Measurements from ENCODE around the gene FRY.

- TF ChIP-seq ZNF565 (CRISPR knock-in tag; conservative IDR thresholded peaks at IDR 0.05; ENCODE audit: low read depth) (no peak), CSDC2 (CRISPR knock-in tag; IDR thresholded peaks at IDR 0.05) (no peak)
- TF ChIP-seq, protein P1, sequence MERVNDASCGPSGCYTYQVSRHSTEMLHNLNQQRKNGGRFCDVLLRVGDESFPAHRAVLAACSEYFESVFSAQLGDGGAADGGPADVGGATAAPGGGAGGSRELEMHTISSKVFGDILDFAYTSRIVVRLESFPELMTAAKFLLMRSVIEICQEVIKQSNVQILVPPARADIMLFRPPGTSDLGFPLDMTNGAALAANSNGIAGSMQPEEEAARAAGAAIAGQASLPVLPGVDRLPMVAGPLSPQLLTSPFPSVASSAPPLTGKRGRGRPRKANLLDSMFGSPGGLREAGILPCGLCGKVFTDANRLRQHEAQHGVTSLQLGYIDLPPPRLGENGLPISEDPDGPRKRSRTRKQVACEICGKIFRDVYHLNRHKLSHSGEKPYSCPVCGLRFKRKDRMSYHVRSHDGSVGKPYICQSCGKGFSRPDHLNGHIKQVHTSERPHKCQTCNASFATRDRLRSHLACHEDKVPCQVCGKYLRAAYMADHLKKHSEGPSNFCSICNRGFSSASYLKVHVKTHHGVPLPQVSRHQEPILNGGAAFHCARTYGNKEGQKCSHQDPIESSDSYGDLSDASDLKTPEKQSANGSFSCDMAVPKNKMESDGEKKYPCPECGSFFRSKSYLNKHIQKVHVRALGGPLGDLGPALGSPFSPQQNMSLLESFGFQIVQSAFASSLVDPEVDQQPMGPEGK (CRISPR knock-in tag; IDR thresholded peaks at IDR 0.05; ENCODE audit: borderline replicate concordance): no peak
Observed at GRCh38 chr13:32203221-32203620, 171.6 kb downstream of the FRY start.

All from SK-N-SH treated with all-trans-retinoic acid at 6 μM for 48 hours (cell line).